ENCODE data around the gene SH3BP4.

SH3BP4 gene

GRCh38 chr2:235046589-235046988 is 94.8 kb downstream of the SH3BP4 start:
- no peak for TF ChIP-seq CTCF (IDR thresholded peaks at IDR 0.05; ENCODE audit: insufficient read depth, low read depth, low read length, missing control alignments)
- no peak for DNase-seq (ENCODE audit: low read depth)

GRCh38 chr2:235047171-235048160 is 95.6 kb downstream of the SH3BP4 start:
- H3K4me3 ChIP-seq (ENCODE audit: low read depth, low read length) = no peak overlapping the region
- no peak for TF ChIP-seq CTCF (IDR thresholded peaks at IDR 0.05; ENCODE audit: insufficient read depth, low read depth, low read length, missing control alignments)
- DNase-seq (ENCODE audit: low read depth) = no peak

More at GRCh38 chr2:235046589-235046988, 94.8 kb downstream of the SH3BP4 start:
- H3K4me3 ChIP-seq (ENCODE audit: low read depth, low read length) = no peak overlapping the region

GRCh38 chr2:235048549-235048948 is 96.7 kb downstream of the SH3BP4 start:
- no peak for TF ChIP-seq CTCF (IDR thresholded peaks at IDR 0.05; ENCODE audit: insufficient read depth, low read depth, low read length, missing control alignments)
- DNase-seq (ENCODE audit: low read depth) = no peak

GRCh38 chr2:235049069-235049468 is 97.3 kb downstream of the SH3BP4 start:
- TF ChIP-seq CTCF (IDR thresholded peaks at IDR 0.05; ENCODE audit: insufficient read depth, low read depth, low read length, missing control alignments) = no peak
- no peak for DNase-seq (ENCODE audit: low read depth)
- H3K4me3 ChIP-seq (ENCODE audit: low read depth, low read length) = no peak overlapping the region

More at GRCh38 chr2:235048549-235048948, 96.7 kb downstream of the SH3BP4 start:
- H3K4me3 ChIP-seq (ENCODE audit: low read depth, low read length) = no peak overlapping the region

GRCh38 chr2:235049719-235050118 is 97.9 kb downstream of the SH3BP4 start:
- TF ChIP-seq CTCF (IDR thresholded peaks at IDR 0.05; ENCODE audit: insufficient read depth, low read depth, low read length, missing control alignments) = no peak
- DNase-seq (ENCODE audit: low read depth) = no peak
- no peak overlapping the region for H3K4me3 ChIP-seq (ENCODE audit: low read depth, low read length)

GRCh38 chr2:235050980-235051351 is 99.1 kb downstream of the SH3BP4 start:
- no peak overlapping the region for H3K4me3 ChIP-seq (ENCODE audit: low read depth, low read length)
- DNase-seq (ENCODE audit: low read depth) = no peak
- no peak for TF ChIP-seq CTCF (IDR thresholded peaks at IDR 0.05; ENCODE audit: insufficient read depth, low read depth, low read length, missing control alignments)

All from GM12865 (cell line).